Daoy (cell line): ENCODE measurements around the gene LUZP2. TPM values are rescaled to one million over a fixed set of nuclear protein-coding genes. Genes with fewer than 3 reads are reported as not detected.

Source experiments
- DNase-seq: peaks from one replicate; pipeline ENCODE4 v3.0.0-alpha.2; 2015; ENCODE audit warnings: low read depth
- total RNA-seq: library from RNA; depleted of rRNA; stranded (reverse); fragments of >200 nt; shearing (Covaris generic); gene quantifications from 2 replicates; pipeline ENCODE4 v1.2.3, GENCODE V29; 2014; rRNA removed

Gene LUZP2
- not detected in 2 replicates for total RNA-seq

GRCh38 chr11:24496736-24497725, at the start of gene LUZP2:
Gene LUZP2 (plus strand): TSS chr11:24497053.
- DNase-seq: no peak

DNA sequence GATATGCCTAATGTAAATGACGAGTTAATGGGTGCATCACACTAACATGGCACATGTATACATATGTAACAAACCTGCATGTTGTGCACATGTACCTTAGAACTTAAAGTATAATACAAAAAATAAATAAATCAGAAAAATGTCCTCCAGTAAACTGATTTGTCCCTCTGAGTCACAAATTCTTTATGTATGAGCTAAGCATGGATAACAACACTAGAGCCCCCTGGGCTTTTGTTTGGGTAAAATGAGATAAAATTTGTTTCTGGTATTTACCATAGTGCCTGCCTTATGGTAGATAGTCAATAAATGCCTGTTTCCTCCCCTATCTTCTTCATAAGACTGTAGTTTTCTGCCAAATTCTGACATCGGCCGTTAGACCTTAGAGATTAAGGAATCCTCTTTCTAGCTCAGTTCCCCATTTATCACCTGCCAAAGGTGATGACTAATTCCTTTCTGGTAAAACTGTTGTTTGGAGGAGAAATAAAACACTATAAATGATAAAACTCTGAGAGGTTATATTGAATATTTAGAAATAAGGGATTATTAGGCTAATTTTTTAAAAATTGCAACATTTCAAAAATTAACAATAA, 43.6 kb upstream of the LUZP2 start:
- DNase-seq: no peak

DNA sequence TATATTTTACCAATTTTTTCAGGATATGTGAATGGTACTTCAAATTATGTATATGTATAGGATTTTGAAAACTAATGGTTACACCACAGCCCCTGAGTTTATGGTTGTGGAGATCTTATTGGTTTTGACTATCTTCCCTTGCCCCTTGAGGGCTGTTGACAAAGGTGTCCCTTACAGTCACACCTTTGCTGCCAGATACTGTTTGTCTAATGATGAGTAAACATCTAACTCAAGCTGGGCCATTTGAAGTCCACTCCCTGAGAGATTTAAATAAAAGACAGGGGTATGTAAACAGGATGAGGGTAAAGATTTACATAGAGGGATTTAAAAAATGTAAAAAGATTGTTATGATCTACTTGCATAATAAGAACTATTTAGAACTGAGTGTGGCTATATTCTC, 38.9 kb upstream of the LUZP2 start:
- no peak for DNase-seq

DNA sequence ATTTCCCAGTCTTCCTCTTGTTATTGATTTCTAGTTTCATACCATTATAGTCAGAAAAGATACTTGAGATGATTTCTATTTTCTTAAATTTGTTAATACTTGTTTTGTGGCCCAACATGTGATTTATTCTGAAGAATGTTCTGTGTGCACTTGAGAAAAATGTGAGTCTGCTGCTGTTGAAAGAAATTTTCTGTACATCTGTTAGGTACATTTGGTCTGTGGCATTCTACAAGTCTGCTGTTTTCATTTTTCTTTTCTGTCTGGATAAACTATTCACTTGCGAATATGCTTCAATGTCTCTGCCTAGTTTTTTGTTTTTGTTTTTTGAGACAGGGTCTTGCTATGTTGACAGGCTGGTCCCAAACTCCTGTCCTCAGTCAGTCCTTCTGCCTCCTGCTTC, 26.4 kb upstream of the LUZP2 start:
- DNase-seq: no peak

DNA sequence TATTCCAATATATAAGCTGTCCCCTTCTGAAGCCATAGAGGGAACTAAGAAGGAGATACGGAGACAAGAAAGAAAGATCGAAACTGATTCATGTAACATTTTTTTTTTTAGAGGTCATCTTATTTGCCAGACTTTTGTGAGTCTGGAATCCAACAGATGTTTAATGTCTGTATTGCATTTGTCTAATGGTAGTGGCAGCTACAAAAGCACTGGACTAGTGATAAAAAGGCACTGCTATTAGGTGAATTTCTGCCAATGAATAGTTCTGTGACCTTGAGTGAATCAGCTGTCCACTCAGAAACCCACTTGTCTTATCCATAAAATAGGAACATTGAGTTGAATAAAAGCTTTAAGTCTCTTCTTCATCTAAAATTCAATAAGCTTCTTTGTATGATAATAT, 25.8 kb upstream of the LUZP2 start:
- no peak for DNase-seq

DNA sequence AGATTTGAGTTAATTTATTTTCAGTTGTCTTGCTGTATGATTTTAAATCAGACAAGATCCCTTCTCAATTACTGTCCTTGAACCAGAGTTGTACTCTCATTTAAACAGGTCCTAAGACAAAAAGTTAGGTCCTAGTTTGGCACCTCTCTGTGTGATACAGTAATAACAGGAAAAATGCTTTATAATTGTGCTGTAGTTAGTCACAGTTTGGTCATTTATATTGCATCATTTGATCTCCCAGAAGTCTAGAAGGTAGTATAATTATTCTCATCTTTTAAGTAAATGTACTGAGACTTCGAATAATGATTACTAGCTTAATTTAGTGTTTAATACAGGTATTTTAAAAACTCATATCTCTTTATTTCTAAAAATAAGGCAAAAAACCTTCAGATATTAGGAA, 18.1 kb upstream of the LUZP2 start:
- no peak for DNase-seq

- DNase-seq: no peak
Measured at GRCh38 chr11:24489477-24489876, 7.4 kb upstream of the LUZP2 start.

DNA sequence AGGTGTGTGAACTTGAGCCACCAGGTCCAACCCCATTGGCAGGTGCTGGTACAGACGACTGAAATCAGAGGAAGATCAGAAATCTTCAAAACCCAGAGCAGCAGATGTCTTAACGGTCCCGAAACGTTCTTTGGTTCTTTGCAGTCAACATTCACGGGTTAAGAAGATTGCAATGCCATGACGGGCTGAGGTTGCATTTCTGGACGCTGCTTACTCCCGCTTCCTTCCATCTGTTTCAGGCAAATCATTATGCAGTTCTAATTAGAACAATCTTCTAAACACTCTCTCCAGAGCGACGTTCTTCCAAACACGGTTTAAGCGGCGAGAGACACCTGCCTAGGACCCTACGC, 492 bp upstream of the LUZP2 start:
- DNase-seq: no peak

DNA sequence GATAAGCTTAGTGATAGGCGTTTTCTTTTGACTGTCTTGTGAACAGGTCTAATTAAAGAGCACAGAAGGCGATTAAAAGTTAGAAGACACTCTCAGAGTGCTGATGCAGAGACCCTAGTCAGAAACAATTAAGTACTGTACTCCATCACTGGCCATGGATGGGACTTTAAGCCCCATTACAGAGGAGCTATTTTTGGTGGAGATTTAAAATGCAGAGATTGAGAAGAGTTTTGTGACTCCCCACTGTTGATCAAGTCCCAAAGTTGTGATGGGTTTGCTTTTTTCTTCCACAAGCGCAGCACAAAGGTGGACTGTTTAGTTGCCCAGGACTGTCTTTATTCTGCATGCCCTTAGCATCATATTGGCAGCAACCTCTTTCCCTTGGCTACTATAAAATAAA, 978 bp downstream of the LUZP2 start:
- DNase-seq: no peak

DNA sequence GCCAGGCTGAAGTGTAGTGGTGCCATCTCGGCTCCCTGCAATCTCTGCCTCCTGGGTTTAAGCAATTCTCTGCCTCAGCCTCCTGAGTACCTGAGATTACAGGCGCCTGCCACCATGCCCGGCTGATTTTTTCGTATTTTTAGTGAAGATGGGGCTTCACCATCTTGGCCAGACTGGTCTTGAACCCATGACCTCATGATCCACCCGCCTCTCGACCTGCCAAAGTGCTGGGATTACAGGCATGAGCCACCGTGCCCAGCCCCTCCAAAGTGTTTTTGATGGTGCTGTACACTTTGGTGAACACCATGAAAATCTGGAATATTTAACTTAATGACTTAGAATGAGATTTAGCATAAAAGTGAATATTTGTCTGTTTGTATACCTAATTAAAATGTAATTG, 5.6 kb downstream of the LUZP2 start:
- DNase-seq: no peak

- DNase-seq: no peak
Measured at GRCh38 chr11:24509114-24509513, 12.3 kb downstream of the LUZP2 start.

DNA sequence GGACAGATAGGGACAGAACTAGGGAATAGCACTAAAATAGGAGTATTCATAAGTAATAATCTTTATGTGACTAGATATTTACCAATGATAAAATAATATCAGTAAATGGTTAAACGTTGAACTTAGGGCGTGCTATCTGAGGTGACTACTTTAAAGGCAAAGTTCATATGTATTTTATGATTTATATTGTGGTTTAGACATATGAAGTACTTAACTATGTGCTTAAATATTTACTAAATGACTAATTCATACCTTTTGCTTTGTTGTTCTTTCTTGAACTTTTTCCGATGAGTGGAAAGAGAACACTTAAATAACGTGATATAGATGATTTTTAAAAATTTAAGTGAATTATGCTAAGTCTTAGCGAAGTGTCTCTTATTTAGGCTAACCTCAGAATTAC, 14.7 kb downstream of the LUZP2 start:
- DNase-seq: no peak

DNA sequence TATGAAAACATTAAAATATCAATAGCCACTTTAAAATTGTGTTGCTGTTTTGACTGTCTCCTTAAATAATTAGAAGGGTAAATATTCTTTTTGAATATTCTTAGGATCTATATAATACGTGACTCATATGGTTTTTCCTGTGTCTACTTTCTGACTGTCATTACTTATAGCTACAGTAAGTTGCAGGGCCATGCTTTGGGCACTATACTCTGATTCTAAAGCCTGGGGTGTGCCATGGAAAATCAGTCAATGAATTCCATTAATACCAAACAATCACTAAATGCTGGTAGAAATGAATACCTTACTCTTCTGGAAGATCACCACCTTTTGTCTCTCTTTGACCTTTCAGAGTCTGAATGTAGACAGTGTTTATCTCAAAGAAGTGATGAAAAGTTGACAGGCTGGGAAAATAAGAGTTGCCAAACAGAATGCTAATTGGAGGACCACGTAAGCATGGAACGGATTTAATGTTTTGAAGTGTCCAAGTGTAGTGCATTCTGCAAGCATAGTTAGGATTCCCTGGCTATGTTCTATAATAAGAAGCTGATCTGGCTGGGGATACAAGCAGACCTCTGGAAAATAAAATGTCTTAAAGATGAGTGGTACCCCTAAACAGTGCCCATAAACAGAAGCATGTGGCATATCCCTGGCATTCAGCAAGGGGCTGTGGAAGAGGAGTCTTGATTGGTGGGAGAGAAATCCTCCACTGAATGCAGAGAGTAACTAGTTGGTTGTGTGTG, 16.8 kb downstream of the LUZP2 start:
- no peak for DNase-seq

DNA sequence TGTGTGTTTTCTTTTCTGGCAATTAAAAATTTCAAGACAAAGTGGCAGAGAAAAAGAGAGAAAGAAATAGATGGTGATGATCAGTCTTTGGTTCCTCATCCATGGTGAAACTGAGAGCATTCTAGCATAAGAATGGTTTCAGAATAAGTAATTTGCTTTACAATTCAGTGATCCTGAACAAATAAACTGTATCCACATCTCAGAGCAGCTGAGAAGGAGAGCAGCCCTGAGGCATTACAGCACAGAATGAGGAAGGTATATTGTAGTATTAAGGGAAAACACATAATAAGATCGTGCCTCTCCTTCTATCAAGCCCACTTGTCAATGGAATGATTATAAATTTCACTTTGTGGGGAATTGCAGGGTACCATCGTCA, 17.4 kb downstream of the LUZP2 start:
- no peak for DNase-seq

DNA sequence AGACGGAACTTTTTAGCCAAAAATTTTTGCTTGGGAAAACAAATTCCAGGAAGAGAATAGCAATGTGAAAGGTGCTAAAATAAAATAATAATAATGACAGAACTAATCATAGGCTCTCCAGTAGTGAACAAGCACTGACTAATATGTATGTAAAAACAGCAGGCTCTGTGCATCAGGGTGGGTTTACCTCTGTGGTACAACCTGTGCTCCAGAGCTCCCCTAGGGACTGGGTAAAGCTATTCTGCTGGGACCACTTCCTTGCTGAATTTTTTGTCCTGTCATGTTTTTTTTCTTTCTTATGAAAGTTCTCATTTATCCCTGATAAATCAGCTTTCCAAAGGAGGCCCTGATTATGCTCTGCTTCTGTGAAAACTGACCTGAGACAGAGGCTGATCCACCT, 18.8 kb downstream of the LUZP2 start:
- no peak for DNase-seq

DNA sequence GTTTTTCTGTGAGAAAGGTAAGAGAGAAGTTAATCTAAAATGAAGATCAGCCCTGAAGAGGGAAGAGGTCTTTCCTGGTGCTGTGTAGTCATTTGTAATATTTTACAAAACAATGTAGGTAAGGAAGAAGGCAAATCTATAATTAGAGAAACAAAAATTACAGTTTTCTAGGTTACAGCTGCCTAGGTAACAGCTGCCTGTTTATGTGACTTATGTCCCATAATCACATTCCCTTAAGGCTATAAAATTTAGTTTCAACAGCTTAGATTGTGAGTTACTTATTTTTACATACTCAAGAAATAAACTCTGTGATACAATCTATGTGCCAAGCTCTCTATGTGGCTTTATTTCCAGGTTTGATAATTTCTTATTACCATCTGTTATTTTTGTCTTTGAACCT, 19.8 kb downstream of the LUZP2 start:
- no peak for DNase-seq

DNA sequence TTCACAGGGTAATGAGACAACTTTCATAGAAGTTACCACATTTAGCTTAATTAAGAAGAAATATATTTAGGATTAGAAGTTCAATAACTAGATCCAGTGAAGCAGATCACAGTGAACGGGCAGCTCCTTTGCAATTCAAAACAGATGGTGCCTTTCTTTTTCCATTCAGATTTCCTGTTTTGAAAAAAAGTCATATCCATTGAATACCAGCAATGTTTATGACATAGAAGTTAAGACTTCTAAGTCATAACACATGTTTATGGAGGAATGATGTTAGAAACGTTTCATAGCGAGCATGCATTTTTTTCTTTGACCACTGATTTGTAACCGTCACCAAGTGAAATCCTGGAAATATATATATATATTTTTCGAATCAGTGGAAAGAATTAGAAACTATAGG, 24.7 kb downstream of the LUZP2 start:
- no peak for DNase-seq

DNA sequence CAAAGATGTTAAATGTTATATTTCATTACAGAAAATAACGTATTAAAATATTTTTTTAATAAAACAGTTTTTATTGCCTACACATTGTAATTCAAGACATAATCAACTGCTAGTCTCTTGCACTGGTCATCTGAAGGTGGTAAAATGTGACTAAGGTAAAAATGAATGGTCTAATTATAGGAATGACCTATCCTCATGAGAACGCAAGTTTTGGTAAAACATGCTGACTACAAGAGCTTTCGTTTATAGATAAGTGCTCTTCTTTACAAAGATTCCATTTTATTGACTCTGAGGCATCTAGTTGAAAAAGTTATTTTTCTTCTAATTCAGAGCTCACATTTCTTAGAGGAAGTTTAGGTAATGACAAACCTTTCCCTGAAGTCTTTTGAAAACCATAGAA, 27.3 kb downstream of the LUZP2 start:
- DNase-seq: no peak

DNA sequence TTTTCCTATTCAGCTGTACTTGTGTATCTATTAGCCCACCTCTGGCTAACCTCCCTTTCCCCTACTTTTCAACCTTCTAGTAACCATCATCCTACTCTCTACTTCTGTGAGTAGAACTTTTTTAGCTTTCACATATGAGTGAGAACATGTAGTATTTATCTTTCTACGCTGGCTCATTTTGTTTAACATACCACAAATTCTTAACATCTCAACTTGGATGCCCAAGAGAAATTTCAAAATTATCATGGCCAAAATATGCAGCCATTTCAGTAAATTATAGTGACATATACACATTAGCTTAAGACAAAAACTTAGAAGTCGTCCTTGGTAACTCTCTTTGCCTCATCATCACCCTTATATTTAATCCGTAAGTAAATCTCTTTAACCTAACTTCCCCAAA, 34.7 kb downstream of the LUZP2 start:
- DNase-seq: no peak

GRCh38 chr11:24543771-24544170, 46.9 kb downstream of the LUZP2 start:
- DNase-seq: no peak

GRCh38 chr11:24556693-24557092, 59.8 kb downstream of the LUZP2 start:
- no peak for DNase-seq

GRCh38 chr11:24559315-24559714, 62.5 kb downstream of the LUZP2 start:
- DNase-seq: no peak

- DNase-seq: no peak
Measured at GRCh38 chr11:24560324-24560723, 63.5 kb downstream of the LUZP2 start.
